ENCODE measurements around the gene OPN1LW. TPM values are rescaled to one million over a fixed set of nuclear protein-coding genes. Genes with fewer than 3 reads are reported as not detected.
"Not testable (repeated sequence)": the region's sequence is repeated elsewhere in the genome, so short reads cannot be mapped to it uniquely, and the experiment has no call there.

Gene OPN1LW
- total RNA-seq, 1 experiment from 2014 or later: not detected

DNA sequence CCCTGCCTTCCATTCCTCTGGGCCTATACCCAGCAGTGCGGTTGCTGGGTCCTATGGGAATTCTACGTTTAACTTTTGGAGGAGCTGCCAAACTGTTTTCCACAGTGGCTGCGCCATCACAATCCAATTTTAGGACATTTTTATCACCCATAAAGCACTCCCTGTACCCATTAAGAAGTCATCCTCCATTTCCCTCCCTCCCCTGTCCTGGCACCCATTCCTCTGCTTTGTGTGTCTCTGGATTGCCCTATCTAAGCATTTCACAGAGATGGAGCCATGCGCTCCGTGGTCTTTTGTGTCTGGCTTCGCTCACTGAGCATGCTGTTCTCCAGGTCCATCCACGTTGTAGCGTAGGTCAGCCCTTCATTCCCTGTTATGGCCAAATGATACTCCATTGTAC is 1.7 kb upstream of the OPN1LW start:
- no peak for DNase-seq
- H2AFZ ChIP-seq (ENCODE audit: low read length): no peak overlapping the region
- no peaks in the 10 kb centered on the region for H3K79me2 ChIP-seq (ENCODE audit: low read length)
- no peaks in the 10 kb centered on the region for H3K9me2 ChIP-seq (replicated peaks; ENCODE audit: low read length)
- H3K27me3 ChIP-seq (ENCODE audit: low read length): no peaks in the 10 kb centered on the region
- H3K4me3 ChIP-seq (ENCODE audit: low read length): no peak overlapping the region
- H3K27ac ChIP-seq (ENCODE audit: low read length): no peak overlapping the region
- ChIA-PET POLR2A (ENCODE audit: unreplicated experiment) (no interaction called here), CTCF (no interaction called here)
- no peak for TF ChIP-seq EZH2phosphoT487 (IDR thresholded peaks at IDR 0.05; ENCODE audit: borderline replicate concordance, low read length)
- no peak for TF ChIP-seq EZH2 (IDR thresholded peaks at IDR 0.05; ENCODE audit: low read length, unreplicated experiment)
- TF ChIP-seq CTCF (conservative IDR thresholded peaks at IDR 0.05; ENCODE audit: low read depth, low read length): no peak
- no peak overlapping the region for H3K4me2 ChIP-seq (ENCODE audit: low read length)
- no peaks in the 10 kb centered on the region for H3K9me3 ChIP-seq (ENCODE audit: low read length)
- no peaks in the 10 kb centered on the region for H4K20me1 ChIP-seq (ENCODE audit: low read length)
- H3K36me3 ChIP-seq (ENCODE audit: low read depth, low read length): no peaks in the 10 kb centered on the region
- intact Hi-C loops (cut with micrococcal nuclease): no loop called here
- H3F3A ChIP-seq (ENCODE audit: low read length, unreplicated experiment): no peaks in the 10 kb centered on the region
- BruUV-seq (replicated peaks): no TSS peak
- no peak overlapping the region for H3K9ac ChIP-seq (ENCODE audit: low read length)
- no peaks in the 10 kb centered on the region for H3K4me1 ChIP-seq (ENCODE audit: insufficient read depth, low read length)
- no peak for ATAC-seq

- Histone ChIP-seq H3K79me2 (ENCODE audit: low read length) (no peaks in the 10 kb centered on the region), H3K4me1 (ENCODE audit: insufficient read depth, low read length) (no peaks in the 10 kb centered on the region), H3K27me3 (ENCODE audit: low read length) (no peaks in the 10 kb centered on the region), H2AFZ (ENCODE audit: low read length) (no peak overlapping the region), H3K9ac (ENCODE audit: low read length) (no peak overlapping the region), H3K27ac (ENCODE audit: low read length) (no peak overlapping the region), H3K9me2 (replicated peaks; ENCODE audit: low read length) (no peaks in the 10 kb centered on the region), H4K20me1 (ENCODE audit: low read length) (no peaks in the 10 kb centered on the region), H3K4me2 (ENCODE audit: low read length) (no peak overlapping the region), H3K9me3 (ENCODE audit: low read length) (no peaks in the 10 kb centered on the region), H3F3A (ENCODE audit: low read length, unreplicated experiment) (no peaks in the 10 kb centered on the region), H3K36me3 (ENCODE audit: low read depth, low read length) (no peaks in the 10 kb centered on the region), H3K4me3 (ENCODE audit: low read length) (no peak overlapping the region)
- no peak for TF ChIP-seq CTCF (conservative IDR thresholded peaks at IDR 0.05; ENCODE audit: low read depth, low read length)
- no peak for TF ChIP-seq EZH2phosphoT487 (IDR thresholded peaks at IDR 0.05; ENCODE audit: borderline replicate concordance, low read length)
- TF ChIP-seq EZH2 (IDR thresholded peaks at IDR 0.05; ENCODE audit: low read length, unreplicated experiment): no peak
- ChIA-PET CTCF (no interaction called here), POLR2A (ENCODE audit: unreplicated experiment) (no interaction called here)
- ATAC-seq (no peak), DNase-seq (no peak)
- intact Hi-C loops (cut with micrococcal nuclease): no loop called here
- no TSS peak for BruUV-seq (replicated peaks)
These were observed 895 bp upstream of the OPN1LW start for GRCh38 chrX:154142950-154143745.

GRCh38 chrX:154151030-154151429 is 7.0 kb downstream of the OPN1LW start:
- H3K79me2 ChIP-seq (ENCODE audit: low read length); H3K4me2 ChIP-seq (ENCODE audit: low read length); H3K4me1 ChIP-seq (ENCODE audit: insufficient read depth, low read length); H3K27me3 ChIP-seq (ENCODE audit: low read length); CTCF ChIA-PET; H2AFZ ChIP-seq (ENCODE audit: low read length); BruUV-seq (replicated peaks); H4K20me1 ChIP-seq (ENCODE audit: low read length); POLR2A ChIA-PET (ENCODE audit: unreplicated experiment); H3K27ac ChIP-seq (ENCODE audit: low read length); H3K9me2 ChIP-seq (replicated peaks; ENCODE audit: low read length); H3K36me3 ChIP-seq (ENCODE audit: low read depth, low read length); ATAC-seq; H3K9me3 ChIP-seq (ENCODE audit: low read length); DNase-seq; H3K4me3 ChIP-seq (ENCODE audit: low read length); intact Hi-C loops (cut with micrococcal nuclease); H3F3A ChIP-seq (ENCODE audit: low read length, unreplicated experiment); H3K9ac ChIP-seq (ENCODE audit: low read length): not testable (repeated sequence)

DNA sequence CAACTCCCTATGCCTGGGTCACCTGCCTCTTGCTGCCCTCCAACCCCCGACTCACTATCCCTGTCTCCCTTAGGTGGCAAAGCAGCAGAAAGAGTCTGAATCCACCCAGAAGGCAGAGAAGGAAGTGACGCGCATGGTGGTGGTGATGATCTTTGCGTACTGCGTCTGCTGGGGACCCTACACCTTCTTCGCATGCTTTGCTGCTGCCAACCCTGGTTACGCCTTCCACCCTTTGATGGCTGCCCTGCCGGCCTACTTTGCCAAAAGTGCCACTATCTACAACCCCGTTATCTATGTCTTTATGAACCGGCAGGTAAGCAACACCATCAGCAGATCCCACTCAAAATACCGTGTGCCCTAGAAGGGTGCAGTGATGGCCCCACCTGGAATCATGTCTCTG is 12.2 kb downstream of the OPN1LW start:
- H3F3A ChIP-seq (ENCODE audit: low read length, unreplicated experiment); H3K4me1 ChIP-seq (ENCODE audit: insufficient read depth, low read length); BruUV-seq (replicated peaks); H2AFZ ChIP-seq (ENCODE audit: low read length); H3K4me3 ChIP-seq (ENCODE audit: low read length); H3K4me2 ChIP-seq (ENCODE audit: low read length); ATAC-seq; H3K27ac ChIP-seq (ENCODE audit: low read length); CTCF ChIA-PET; intact Hi-C loops (cut with micrococcal nuclease); H3K27me3 ChIP-seq (ENCODE audit: low read length); POLR2A ChIA-PET (ENCODE audit: unreplicated experiment); DNase-seq; H3K36me3 ChIP-seq (ENCODE audit: low read depth, low read length); H3K9me2 ChIP-seq (replicated peaks; ENCODE audit: low read length); H3K79me2 ChIP-seq (ENCODE audit: low read length); H4K20me1 ChIP-seq (ENCODE audit: low read length); H3K9me3 ChIP-seq (ENCODE audit: low read length); H3K9ac ChIP-seq (ENCODE audit: low read length): not testable (repeated sequence)

DNA sequence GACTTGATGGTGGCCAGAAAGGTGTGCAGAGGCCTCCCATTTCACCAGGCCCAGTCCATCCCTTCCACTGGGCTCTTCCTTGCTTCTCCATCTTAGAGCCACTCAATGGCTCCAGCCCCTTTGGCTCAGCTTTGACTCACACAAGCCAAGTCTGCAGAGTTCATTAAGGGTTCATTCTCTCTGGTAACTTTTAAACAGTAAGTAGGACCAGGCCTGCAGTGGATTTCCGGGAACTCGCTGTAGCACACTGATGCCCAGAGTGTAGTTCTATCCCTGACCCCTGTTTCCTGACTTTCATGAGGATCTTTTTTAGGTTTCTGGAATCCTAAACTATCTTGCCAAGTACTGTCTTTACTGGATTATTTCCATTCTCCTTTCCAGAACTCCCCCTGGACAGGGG is 13.2 kb downstream of the OPN1LW start:
- H3K4me1 ChIP-seq (ENCODE audit: insufficient read depth, low read length); intact Hi-C loops (cut with micrococcal nuclease); H3K4me2 ChIP-seq (ENCODE audit: low read length); H3K79me2 ChIP-seq (ENCODE audit: low read length); H3K27ac ChIP-seq (ENCODE audit: low read length); H3K36me3 ChIP-seq (ENCODE audit: low read depth, low read length); H4K20me1 ChIP-seq (ENCODE audit: low read length); H3K9me3 ChIP-seq (ENCODE audit: low read length); DNase-seq; POLR2A ChIA-PET (ENCODE audit: unreplicated experiment); CTCF ChIA-PET; ATAC-seq; H3K4me3 ChIP-seq (ENCODE audit: low read length); BruUV-seq (replicated peaks); H2AFZ ChIP-seq (ENCODE audit: low read length); H3K27me3 ChIP-seq (ENCODE audit: low read length); H3K9ac ChIP-seq (ENCODE audit: low read length); H3F3A ChIP-seq (ENCODE audit: low read length, unreplicated experiment); H3K9me2 ChIP-seq (replicated peaks; ENCODE audit: low read length): not testable (repeated sequence)

All from PC-3 (cell line).